Cortex of kidney (tissue), 1 donor: ENCODE data around the gene COL4A1.

Experiments
- DNase-seq: peaks from one replicate; lab custom pipeline; 2025; lab: John Stamatoyannopoulos, UW

Gene COL4A1

DNA sequence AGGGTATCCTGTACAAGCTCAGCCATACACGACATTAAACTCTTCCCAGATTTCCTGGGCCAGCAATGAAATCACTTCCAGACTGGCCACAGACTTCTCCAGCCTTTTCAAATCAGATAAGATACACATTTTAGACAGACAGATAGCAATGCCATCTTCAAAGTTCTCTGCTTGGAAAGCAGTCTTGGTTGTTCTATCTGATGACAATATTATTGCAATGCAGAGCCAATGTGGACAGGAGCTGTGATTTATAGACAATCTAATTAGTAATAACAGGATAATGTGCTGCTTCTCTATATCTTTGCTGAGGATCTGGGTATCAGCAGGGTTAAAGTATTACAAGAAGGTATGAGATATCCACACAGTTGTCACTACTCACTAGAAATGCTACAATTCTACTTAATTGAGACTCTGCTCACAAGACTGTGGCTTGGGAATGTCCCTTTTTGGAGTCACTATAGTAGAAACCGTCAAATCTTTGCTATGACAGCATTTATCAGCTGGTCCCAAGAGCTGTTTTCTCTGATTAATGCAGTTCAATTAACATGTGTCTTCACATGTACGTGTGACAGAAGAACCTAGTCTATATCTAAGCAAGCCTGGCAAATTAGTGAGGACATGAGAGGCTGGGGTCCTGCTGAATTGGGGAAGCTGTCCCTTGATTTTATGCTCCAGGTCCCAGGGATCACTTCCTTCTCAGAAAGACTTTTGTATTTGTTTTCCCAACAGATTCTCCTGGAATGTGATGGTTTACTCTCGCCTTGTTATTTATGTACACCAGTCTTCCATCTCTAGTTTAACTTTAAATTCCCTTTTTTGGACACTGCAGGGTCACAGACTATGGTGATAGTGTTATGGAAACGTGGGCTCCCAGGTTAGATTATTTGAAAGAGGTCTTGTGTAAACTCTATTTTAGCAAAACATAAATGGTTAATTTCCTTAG is 68.8 kb downstream of the COL4A1 start:
- DNase-seq = no peak

DNA sequence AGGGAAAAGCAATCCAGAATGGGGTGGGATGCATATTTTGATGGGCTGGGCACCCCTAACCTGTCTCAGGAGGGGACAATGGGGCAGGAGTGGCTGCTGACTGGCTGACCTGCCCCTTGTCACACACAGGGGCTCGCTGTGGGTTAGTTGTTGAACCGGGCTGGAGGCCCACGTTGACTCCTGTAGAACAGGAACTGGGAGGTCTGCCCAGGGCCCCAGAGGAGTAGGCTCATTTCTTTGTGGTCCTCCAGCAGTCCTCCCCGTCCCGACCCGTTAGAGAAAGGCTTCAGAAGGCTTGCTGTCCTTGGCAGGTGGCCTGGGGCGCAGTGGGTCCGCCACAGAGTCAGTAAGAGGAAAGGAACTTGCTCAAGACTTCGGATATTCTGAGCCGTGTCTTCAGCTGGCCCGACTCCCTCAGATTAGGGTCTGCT is 70.1 kb downstream of the COL4A1 start:
- no peak for DNase-seq

DNA sequence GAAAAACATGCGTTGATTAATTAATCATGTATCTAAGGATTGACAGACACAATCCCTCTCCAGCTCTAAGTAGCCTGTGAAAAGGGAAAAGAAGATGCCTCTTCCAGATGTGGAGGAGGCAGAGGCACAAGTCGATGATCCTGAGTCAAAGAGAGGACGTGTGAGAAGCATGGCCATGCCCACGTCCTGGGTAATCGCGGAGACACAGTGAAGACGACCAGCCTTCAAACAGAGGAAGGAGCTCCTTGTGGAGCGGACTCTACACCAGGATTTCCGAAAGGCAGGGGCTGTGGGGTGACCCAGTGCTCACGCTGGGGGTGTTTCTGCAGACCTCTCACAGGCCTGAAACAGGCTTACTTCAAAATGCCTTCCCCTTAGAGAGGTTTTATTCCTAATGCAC is 70.5 kb downstream of the COL4A1 start:
- DNase-seq = no peak

DNA sequence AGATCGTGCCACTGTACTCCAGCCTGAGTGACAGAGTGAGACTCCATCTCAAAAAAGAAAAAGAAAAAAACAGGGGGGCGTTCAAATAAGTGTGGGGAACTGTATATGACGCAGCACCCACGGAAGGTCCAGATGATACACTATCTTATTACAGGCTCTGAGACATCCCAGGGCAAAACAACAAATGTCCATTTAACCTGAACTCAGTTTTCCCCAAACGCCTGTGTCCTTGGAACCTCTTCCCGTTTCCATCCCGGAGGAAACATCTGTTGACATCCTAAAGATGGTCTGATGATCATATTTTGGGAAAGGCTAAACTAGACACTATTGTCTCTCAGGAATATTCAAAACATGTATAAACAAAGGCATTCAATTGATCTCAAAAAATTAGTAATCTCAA is 72.4 kb downstream of the COL4A1 start:
- no peak for DNase-seq

DNA sequence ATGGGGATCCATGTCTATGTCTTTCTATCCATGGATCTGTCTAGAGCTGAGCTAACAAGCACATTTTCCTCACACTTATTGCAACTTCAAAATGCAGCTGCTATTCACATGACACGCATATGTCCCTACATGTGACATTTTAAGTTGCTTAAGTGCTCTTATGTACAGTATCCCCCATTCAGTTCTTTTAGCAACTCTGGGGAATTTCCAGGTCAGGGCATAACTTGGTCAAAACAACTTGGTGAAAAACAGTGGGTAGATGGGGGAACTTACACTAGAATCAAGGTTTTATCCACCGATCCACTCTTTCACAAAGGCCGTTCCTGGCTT is 73.0 kb downstream of the COL4A1 start:
- no peak for DNase-seq

DNA sequence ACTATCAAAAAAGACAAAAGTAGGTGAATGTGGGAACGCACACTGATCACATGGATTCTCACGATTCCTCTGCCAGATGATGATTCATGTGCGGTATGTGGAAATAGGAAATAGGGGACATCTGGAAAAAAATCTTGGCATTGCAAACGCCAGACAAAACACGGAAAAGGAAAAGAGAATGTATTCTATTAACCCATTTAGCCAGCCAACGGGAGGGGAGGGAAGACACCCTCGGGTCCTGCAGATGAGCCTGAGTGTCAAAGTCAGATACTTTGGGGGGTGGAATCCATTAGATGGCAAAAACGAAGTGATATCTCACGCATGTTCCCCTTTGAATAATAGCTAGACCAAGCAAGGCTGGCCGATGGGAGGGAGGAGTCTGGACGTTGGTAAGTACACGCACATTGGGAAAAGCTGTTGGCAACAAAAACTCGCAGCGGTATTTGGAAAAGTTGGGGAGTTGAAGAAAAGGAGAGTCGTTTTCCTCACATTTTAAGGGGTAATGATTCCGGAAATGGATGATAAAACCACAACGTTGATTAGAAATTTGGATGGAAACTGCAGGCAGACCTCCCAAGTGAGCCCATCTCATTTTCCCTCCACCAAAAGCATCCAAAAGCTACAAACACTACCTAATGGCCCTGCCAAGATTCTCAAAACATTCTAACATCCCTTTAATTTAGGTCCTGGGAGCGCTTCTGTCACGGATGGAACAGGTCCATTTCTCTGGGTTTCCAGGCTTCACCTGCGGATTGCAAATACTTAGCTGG is 73.6 kb downstream of the COL4A1 start:
- no peak for DNase-seq

DNA sequence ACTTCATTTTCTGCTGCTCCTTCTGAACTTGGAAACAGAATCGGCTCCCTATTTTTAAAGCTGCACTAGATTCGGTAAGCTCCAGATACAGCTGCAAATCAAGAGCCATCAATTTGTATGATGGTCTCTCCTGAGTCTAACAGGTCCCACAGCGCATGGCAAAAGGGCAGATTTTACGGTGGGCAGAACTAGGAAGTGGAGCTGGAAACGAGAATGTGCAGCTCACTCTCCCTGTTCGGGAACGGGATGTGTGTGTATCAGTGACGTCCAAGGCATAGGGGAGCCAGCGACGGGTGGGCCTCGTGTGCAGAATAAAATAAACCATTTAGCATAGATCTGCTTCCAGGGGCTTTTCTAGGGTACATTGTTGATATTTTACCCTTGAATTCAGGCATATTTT is 74.2 kb downstream of the COL4A1 start:
- no peak for DNase-seq

DNA sequence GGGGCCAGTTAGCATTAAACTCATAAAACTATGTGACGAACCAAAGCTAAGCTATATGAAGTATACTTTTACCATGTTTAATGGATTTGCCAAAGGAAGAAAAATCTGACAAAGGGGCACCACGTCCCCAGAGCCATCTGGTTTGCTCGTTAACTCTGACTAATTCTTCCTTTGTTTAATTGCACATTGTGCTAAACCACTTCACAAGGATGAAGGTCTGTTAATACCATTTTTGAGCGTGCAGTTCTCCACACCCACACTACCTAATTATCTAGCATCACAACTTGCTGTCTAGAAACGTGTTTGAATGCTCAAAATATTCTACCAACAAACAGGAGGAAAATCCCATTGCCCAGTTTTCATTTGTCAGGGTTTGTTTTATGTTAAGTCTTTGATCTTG is 74.8 kb downstream of the COL4A1 start:
- no peak for DNase-seq

DNA sequence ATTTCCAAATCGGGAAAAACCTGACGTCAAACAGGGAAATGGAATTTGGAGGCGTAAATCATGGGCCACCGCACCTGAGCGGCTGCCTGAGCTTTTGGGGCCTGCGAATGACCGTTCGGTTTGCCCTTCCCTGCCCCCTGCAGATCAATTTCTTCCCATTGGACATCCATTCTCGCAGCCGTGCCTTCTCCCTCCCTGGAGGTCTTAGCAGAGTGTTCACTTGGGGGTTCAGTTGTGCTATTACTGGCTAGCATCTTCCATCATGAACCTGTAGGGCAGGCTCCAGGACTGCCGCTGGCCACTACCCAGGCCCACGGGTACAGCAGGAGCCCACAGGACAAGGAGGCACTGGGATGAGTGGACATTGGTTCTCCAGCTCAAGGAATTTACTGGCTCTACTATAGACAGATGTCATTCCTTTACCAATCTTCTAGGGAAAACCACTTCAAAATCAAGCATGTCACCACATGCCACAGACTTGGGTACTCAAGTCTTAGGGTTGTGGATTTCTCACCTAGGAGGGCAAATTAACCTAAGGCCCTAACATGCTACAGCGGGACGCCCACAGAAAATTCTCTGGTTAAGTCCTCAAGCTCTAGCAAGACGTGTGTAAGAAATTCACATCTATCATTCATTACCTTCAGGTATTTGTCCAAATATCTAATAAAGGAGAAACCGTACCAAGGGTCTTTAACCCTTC is 75.5 kb downstream of the COL4A1 start:
- DNase-seq = no peak

DNA sequence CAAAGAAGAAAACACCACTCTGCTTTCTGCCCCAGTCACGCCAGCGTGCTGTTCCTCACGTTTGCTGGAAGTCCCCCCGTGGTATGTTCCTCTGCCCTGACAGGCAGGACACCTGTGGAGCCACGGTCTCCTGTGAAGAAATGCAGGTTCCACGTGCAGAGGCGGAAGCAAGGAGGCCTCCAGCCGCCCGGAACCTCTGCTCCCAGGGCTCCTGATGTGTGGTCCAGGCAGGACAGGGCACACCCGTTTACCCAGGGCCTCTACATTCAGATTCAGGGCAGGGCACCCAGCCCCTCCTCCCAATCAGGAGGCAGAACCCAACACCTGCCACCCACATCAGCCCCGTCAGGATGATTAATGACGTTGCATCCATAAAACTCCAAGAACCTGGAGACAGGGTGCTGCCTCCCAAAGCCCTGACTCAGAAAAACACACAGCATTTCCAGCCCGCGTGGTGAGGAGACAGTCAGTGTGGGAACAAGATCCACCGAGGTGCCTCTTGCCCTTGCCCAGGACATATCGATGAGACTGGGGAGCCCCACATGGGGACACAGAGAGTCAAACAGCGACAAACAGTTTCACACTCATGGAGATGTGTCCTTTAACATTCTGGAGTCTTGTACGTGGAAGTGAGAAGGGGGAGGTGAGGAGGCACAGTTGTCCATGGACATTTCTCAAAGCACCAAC is 76.2 kb downstream of the COL4A1 start:
- no peak for DNase-seq

DNA sequence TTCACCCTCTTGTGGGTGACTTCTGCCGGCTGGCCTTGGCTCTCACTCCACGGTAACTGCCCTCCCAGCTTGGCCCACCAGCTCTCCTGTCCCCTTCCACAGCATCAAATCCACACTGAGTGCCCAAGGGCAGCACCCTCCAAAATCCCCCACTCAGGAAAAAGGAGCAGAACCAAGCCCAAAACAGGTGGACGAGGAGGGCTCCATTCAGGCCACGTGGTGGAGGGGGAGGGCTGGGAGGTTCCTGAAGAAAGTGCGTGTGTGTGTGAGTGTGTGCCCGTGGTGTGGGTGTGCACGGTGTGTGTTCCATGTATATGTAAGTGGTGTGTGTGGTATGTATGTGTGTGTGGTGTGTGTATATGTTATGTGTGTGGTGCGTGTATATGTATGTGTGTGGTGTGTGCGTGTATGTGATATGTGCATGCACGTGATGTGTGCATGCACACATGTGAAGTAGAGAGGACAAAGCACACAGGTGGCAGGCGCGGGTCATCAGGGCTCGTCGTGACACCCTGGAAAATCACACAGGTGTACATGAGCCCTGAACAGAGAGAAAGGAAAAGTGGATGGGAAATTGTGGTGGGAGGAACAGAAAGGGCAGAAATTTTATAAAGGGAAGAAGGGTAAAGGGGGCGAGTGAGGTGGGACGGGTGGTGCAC is 76.9 kb downstream of the COL4A1 start:
- DNase-seq = no peak

DNA sequence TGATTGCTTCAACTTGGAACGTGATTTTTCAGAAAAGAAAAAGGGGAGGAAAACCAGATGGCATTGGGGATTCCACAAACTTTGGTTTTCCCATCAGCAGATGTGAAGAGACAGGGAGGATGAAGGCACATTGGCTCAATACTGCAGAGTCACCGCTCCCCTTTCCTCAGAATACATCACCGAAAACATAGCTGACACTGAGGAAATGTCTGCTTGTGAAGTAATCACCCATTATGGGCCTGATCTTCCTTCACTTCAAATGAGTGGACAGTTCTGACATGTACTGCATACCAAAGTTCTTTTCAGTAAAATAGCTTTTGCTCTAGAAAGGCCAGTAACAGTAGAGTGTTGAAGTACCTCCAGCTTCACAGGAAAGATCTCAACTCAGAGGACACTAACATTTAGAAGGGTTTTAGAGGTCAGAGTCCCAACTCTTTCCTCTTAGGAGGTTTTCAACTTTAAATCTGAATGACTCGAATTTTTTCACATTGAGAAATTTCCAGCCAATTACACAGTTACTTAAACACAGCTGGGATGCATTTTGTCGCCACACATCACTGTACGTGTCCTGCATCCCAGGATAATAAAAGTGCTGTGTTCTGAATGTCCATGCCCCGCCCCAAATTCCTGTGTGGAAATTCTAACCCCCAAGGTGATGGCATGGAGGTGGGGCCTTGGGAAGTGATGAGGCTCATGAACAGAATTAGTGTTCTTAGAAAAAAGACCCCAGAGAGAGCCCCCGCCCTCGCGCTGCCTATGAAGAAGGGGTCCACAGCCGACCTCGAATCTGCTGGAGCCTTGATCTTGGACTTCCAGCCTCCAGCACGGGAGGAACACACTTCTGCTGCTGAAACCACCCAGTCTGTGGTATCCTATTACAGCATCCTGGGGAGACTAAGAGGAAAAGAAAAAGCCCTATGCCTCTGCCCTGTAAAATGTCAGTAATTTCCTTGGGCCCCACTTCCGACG is 77.7 kb downstream of the COL4A1 start:
- DNase-seq = no peak

DNA sequence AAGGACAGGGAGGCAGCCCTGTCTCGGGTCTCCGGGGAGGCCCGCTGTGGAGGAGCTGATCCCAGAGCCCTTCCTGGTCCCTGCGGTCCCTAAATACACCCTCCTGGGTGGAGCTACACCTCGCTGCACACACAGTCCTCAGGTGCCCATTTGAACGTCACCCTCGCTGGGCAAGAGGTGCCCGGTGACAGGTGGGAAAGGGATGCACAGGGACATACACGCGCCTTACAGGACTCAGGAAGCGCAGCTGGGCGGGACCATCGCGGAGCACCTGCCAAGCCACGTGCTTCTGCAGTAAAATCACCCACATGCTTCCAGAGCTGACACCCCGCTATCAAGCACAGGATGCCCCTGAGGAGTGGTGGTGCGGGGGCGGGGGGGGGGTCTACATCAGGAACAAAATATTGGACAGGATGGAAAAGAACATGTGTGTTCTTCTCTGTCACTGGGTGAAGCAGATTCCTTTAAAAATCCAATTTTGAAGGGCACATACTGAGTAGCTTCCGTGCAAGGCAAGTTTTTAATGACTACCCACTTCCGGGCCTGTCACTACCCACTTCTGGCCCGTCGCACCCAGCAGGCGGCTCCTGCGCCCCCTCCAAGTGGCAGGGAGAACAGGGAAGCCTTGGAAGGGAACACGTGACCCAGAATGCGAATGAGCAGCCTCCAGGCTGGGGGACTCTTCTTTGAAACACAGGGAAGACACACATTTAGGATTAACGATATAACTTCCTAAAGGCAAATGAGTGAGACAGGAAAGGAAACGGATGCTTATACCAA is 78.9 kb downstream of the COL4A1 start:
- no peak for DNase-seq

DNA sequence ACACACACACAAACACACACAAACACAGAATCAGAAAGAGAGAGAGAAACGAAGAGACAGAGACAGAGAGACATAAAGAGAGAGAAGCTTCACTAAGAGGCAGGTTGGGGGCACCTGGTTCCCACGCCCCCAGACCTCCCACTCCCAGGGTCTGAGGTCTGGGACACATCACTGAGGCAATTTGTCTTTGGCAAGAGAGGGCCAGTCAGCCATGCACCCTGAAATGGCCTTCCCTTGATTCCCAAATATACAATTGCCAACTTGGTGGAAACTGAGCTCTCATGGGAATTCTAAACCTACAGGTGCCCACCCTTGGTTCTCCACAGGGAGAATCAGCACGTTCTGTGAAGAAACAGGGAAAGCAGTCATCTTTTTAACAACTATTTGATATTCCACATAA is 79.5 kb downstream of the COL4A1 start:
- no peak for DNase-seq

DNA sequence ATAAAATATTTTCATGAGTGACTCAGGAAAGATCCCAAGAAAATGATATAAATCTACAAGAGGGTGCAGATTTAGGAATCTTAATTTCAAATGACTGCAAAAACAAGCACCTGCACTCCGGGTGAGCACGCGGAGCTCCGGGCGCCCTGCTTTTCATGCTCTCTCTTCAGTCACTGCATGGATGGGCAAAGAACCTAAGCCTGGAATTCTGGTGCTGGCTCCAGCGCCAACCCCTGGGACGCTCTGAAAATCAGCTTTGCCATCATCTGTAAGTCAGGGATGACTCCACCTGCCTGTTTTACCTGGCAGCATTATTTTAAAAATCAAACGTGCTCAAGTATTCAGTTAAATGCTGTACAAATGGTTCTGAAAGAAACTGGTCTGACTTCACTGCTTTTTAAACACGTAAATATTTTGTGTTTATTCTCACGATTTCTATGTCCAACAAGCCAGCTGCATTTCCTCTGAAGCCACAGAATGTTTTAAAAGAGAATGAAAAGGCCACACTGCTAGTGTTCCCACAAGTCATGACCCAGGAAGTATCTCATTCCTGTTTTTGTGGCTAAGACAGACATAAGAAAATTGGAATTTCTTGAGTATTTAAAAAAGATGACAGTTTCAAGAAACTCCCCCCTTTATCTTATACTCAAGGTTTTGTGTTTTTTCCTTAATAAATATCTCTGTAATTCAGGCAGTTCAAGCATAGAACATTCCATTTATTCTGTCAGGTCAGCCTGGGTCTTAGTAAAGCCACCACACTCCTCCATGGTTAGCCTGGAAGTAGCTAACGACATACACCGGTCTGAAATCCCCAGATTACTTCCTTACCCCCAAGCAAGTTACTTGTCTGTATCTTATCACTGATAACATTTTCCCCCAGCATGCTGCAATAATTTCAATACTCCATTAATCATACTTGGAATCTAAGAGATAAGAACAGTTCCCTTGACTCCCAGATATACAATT is 81.1 kb downstream of the COL4A1 start:
- no peak for DNase-seq

DNA sequence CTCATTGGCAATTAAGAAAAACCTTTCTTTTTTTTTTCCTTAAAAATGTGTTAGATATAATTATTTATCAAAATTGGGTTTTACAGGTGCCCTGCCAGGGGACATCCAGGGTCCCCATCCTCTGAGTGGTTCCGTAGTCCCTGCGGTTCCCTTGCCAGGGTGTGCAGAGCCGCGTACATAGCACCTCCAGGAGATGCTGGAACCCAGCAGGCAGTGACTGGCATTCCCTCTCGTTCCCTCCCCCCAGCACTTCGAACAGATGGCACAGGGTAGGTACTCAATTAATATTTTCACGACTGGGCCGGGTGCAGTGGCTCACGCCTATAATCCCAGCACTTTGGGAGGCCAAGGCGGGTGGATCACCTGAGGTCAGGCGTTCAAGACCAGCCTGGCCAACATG is 82.0 kb downstream of the COL4A1 start:
- DNase-seq = no peak

DNA sequence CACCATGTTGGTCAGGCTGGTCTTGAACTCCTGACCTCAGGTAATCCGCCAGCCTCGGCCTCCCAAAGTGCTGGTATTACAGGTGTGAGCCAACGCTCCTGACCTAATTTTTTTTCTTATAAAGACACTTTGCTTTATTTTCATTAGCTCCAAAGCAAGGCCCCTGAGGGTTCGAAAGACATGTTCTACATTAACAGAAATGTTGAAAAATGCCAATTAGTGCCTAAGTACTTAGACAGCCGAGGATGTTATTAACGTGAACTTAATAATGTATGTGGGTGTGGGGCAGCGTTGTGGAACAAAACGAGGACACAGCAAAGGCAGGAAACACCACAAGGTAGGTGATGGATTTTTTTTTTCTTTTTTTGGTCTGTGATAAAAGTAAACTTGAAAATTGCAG is 82.4 kb downstream of the COL4A1 start:
- no peak for DNase-seq

DNA sequence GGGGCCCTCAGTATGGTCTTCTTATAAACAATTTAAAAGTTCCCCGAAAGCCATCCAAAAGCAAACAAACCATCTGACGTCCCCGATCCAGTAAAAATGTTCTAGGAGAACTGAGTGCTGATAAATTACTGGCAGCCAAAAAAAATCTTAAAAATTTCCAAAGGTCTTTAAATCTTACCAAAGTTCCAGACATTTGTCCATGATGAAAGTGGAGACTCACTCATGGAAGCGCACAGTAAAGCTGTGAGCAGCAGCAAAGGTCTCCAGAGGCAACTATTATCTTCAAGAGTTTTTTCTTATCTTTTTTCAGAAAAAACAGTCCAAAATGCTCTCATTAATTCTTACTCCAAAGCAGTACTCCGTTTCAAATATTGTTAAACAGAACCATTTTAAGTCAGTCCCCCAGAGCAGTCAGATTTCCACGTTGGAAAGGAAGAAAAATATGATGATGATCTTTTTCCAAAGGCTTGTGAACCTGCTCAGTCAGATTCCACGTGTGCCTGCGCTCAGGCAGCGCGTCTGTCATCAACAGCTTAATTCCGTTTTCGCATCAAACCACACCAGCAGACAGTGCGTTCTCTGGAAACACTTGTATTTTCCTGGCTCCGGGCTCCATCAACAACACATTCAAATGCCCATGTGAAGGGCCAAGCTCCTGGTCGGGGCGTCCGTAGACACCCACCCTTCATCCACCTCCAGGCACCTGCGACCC is 85.4 kb downstream of the COL4A1 start:
- DNase-seq = no peak
